Measurements from ENCODE around the gene ATG9B.

The ATG9B gene

GRCh38 chr7:150968056-150968733, 56.1 kb downstream of the ATG9B start:
- Histone ChIP-seq H3K27me3 (ENCODE audit: control insufficient read depth, insufficient read depth, low read length) (peaks cover 12% of the 10 kb centered on the region), H3K4me1 (ENCODE audit: control insufficient read depth, insufficient read depth, low read length) (peaks cover 16% of the 10 kb centered on the region), H3K9ac (ENCODE audit: low read length) (no peak overlapping the region), H3K9me3 (ENCODE audit: control insufficient read depth, low read length) (no peaks in the 10 kb centered on the region), H3K4me3 (ENCODE audit: low read length) (no peak overlapping the region), H3K36me3 (ENCODE audit: control insufficient read depth, insufficient read depth, low read length) (no peaks in the 10 kb centered on the region)

GRCh38 chr7:150967349-150967748, 56.9 kb downstream of the ATG9B start:
- Histone ChIP-seq H3K36me3 (ENCODE audit: control insufficient read depth, insufficient read depth, low read length) (no peaks in the 10 kb centered on the region), H3K27me3 (ENCODE audit: control insufficient read depth, insufficient read depth, low read length) (peaks cover 16% of the 10 kb centered on the region), H3K4me1 (ENCODE audit: control insufficient read depth, insufficient read depth, low read length) (peaks cover 12% of the 10 kb centered on the region), H3K9me3 (ENCODE audit: control insufficient read depth, low read length) (no peaks in the 10 kb centered on the region), H3K4me3 (ENCODE audit: low read length) (no peak overlapping the region), H3K9ac (ENCODE audit: low read length) (no peak overlapping the region)

- Histone ChIP-seq H3K4me3 (ENCODE audit: low read length) (no peak overlapping the region), H3K9ac (ENCODE audit: low read length) (no peak overlapping the region), H3K27me3 (ENCODE audit: control insufficient read depth, insufficient read depth, low read length) (peaks cover 16% of the 10 kb centered on the region), H3K9me3 (ENCODE audit: control insufficient read depth, low read length) (no peaks in the 10 kb centered on the region), H3K4me1 (ENCODE audit: control insufficient read depth, insufficient read depth, low read length) (no peaks in the 10 kb centered on the region), H3K36me3 (ENCODE audit: control insufficient read depth, insufficient read depth, low read length) (no peaks in the 10 kb centered on the region)
Measured at GRCh38 chr7:150966002-150966401, 58.3 kb downstream of the ATG9B start.

GRCh38 chr7:150965273-150965830, 58.9 kb downstream of the ATG9B start:
- H3K9ac ChIP-seq (ENCODE audit: low read length): no peak overlapping the region
- no peaks in the 10 kb centered on the region for H3K36me3 ChIP-seq (ENCODE audit: control insufficient read depth, insufficient read depth, low read length)
- H3K4me3 ChIP-seq (ENCODE audit: low read length): no peak overlapping the region
- H3K9me3 ChIP-seq (ENCODE audit: control insufficient read depth, low read length): no peaks in the 10 kb centered on the region
- peaks cover 16% of the 10 kb centered on the region for H3K27me3 ChIP-seq (ENCODE audit: control insufficient read depth, insufficient read depth, low read length)
- no peaks in the 10 kb centered on the region for H3K4me1 ChIP-seq (ENCODE audit: control insufficient read depth, insufficient read depth, low read length)
